Inflammatory macrophage treated with lipopolysaccharide for 4 hours (primary cell): ENCODE measurements around the gene CACNA1H.
"Not testable (repeated sequence)": the region's sequence is repeated elsewhere in the genome, so short reads cannot be mapped to it uniquely, and the experiment has no call there.

Source experiments
- DNase-seq: peaks from one replicate; pipeline ENCODE4 v3.0.0-alpha.2; 2020

CACNA1H gene

DNA sequence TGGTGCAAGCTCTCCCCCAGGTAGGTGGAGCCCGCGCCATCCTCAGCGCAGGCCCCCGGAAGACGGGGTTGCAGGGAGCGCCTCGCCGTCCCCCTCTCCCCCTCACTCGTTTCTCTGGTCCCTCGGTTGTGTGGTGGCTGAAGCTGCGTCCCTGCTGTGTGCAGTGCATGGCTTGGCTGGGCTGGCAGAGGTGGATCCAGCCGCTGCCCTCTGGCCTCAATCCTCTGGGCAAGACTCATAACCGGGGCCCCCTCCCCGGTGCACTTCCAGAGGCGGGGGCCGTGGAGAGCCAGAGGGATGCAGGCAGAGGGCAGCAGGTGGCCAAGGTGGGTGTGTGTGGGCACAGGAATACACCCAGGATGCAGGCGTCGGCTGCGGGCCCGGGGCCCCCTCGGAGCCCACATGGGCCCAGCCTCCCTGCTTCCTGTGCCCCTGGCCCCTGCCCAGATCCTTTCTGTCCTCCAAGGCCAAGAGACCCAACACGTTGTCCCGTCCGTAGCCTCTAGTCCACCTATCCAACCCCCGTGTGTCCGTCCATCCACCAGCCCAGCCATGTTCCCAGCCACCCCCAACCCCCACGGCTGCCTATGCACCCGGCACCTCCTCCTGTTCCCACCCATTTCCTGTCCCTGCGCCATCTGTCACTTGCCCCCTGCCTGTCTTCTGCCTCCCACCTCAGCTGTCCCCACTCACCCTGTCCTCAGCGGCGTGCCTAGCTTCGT, 62.8 kb downstream of the CACNA1H start:
- no peak for DNase-seq

DNA sequence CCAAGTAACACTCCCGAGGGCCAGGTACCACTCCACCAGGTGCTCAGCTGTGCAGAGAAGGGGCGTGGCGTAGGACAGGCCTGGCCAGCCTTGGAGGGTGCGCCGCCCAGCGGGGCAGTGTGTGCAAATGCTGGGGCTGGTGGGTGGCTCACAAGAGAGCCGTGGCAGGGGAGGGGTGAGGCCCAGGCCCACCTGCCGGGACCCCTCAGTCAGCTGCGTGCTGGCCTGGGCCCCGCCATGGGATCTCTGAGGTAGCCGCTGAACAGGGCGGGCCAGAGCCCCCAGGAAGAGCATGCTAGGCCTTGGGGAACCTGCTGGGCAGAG, 63.4 kb downstream of the CACNA1H start:
- DNase-seq = no peak

DNA sequence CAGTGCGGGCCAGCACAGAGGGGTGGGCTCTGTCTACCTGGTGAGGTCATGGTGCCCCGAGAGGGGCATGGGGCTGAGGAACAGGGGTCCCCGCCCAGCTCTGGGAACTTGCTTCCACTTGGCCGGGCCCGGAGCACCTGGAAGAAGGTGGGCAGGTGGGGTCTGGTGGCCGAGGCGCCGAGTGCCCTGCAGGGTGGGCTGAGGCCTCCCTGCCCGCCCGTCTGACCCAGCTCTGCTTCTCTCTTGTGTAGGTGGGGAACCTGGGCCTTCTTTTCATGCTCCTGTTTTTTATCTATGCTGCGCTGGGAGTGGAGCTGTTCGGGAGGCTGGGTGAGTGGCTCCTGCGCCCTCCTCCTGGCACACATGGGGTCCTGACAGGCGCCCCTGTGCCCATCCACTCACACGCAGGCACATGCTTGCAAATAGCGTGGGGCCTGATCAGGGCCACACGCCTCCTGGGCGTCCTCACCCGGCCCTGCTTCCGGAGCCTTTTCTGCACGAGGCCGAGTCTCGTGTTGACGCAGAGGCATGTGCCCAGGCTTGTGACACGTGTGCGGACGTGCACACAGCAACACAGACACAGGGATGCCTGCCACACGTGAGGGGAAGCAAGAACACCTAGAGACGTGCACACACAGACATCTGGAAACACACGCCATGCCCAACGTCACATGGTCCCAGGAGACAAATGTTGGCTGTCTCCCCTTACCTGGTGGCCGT, 63.9 kb downstream of the CACNA1H start:
- no peak for DNase-seq

DNA sequence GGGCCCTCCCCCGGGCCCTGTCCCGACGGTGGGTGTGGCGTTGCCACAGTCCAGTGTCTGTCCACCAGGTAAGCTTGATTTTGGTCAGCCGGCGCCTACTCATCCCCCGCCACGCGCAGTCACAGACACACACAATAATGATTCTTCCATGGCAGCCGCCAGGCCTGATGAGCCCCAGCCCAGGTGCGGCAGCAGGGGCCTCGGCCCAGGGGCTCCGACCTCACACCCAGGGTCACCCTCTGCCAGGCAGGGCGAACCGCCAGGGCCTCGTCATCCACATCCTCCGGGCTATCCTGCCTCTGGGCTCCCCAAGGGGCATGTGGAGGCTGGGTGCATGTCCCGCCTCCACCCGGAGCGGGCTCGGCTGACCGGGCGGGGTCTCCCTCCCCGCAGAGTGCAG, 64.6 kb downstream of the CACNA1H start:
- no peak for DNase-seq

DNA sequence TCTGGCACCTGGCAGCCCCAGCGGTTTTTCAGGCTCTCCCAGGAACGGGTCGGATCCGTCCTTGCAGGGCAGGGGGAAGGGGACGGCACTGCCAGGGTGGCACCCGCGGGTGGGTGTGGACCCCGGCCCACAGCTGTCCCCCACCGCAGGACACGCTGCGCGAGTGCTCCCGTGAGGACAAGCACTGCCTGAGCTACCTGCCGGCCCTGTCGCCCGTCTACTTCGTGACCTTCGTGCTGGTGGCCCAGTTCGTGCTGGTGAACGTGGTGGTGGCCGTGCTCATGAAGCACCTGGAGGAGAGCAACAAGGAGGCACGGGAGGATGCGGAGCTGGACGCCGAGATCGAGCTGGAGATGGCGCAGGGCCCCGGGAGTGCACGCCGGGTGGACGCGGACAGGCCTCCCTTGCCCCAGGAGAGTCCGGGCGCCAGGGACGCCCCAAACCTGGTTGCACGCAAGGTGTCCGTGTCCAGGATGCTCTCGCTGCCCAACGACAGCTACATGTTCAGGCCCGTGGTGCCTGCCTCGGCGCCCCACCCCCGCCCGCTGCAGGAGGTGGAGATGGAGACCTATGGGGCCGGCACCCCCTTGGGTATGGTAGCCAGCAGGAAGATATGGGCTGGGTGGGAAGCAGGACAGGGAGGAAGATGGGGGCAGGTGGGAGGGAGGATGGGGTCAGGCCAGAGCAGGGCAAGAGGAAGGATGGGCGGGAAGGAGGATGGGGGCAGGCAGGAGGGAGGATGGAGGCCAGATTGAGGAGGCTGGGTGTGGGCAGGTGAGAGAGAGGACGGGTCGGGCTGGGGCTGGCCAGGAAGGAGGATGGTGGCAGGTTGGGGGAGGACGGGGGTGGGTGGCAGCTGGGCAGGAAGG, 65.4 kb downstream of the CACNA1H start:
- no peak for DNase-seq

DNA sequence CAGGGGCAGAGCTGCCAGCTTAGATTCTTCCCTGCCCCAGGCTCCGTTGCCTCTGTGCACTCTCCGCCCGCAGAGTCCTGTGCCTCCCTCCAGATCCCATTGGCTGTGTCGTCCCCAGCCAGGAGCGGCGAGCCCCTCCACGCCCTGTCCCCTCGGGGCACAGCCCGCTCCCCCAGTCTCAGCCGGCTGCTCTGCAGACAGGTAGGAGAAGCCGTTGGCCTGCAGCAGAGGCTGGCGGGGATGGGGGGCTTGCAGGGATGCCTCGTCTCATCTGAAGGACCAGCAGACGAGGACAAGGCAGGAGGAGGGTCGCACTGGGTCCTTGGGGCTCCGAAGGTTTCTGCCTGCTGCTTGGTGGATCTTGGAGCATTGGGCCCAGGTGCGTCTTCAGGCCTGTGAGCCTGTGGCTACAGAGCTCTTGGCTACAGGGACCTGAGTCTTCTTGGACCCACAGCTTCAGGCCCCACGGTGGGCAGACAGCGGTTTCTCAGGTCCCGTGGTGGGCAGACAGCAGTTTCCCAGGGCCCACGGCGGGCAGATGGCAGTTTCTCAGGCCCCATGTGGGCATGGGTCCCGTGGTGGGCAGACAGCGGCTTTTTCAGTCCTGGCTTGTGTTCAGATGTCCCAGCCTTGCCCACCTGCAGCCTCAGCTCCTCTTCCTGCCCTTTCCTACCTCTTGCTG, 66.2 kb downstream of the CACNA1H start:
- DNase-seq = no peak

DNA sequence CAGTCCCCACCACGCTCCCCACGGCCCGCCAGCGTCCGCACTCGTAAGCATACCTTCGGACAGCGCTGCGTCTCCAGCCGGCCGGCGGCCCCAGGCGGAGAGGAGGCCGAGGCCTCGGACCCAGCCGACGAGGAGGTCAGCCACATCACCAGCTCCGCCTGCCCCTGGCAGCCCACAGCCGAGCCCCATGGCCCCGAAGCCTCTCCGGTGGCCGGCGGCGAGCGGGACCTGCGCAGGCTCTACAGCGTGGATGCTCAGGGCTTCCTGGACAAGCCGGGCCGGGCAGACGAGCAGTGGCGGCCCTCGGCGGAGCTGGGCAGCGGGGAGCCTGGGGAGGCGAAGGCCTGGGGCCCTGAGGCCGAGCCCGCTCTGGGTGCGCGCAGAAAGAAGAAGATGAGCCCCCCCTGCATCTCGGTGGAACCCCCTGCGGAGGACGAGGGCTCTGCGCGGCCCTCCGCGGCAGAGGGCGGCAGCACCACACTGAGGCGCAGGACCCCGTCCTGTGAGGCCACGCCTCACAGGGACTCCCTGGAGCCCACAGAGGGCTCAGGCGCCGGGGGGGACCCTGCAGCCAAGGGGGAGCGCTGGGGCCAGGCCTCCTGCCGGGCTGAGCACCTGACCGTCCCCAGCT, 67.3 kb downstream of the CACNA1H start:
- DNase-seq = no peak

DNA sequence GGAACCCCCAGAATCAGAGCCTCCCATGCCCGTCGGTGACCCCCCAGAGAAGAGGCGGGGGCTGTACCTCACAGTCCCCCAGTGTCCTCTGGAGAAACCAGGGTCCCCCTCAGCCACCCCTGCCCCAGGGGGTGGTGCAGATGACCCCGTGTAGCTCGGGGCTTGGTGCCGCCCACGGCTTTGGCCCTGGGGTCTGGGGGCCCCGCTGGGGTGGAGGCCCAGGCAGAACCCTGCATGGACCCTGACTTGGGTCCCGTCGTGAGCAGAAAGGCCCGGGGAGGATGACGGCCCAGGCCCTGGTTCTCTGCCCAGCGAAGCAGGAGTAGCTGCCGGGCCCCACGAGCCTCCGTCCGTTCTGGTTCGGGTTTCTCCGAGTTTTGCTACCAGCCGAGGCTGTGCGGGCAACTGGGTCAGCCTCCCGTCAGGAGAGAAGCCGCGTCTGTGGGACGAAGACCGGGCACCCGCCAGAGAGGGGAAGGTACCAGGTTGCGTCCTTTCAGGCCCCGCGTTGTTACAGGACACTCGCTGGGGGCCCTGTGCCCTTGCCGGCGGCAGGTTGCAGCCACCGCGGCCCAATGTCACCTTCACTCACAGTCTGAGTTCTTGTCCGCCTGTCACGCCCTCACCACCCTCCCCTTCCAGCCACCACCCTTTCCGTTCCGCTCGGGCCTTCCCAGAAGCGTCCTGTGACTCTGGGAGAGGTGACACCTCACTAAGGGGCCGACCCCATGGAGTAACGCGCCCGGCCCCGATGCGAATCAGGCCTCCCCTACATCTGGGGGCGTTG, 68.1 kb downstream of the CACNA1H start:
- no peak for DNase-seq

DNA sequence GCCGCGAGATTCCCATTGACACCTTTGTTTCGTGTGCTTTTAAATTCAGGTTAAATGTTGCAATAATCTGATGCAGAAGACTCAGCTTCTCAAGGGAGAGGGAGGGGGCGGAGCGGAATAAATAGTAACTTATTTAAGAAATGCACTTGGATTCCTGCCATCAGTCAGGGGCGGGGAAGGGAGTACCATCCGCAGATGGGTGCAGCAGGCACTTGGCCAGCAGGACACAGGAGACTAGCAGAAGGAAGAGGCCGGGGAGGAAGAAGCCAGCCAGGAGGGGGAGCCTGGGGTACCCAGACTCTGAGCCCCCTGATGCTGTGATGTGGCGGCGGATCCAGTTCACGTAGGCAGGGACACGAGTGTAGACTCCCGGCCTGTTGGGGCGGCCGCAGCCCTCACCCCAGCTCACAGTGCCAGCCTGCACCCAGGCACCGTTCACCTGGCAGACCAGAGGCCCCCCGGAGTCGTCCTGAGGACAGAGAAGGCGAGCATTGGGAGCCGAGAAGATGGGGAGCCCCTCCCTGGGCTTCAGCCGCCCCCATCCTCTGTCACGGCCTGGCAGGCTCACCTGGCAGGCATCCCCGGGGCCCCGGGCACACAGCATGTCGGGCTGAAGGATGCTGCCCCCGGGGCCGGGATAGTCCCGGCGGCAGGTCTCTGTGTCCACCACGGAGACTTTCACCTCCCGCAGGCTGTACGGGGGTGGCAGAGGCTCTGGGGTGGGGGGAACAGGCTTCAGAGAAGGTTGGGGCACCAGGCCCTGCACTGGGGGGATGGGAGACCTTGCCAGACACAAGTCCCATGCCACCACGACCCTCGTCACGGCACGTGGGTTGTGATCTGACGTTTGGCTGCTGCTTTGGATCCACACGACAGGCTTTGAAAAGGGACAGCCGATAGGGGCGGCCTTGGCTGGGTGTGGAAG, 69.0 kb downstream of the CACNA1H start:
- no peak for DNase-seq

DNA sequence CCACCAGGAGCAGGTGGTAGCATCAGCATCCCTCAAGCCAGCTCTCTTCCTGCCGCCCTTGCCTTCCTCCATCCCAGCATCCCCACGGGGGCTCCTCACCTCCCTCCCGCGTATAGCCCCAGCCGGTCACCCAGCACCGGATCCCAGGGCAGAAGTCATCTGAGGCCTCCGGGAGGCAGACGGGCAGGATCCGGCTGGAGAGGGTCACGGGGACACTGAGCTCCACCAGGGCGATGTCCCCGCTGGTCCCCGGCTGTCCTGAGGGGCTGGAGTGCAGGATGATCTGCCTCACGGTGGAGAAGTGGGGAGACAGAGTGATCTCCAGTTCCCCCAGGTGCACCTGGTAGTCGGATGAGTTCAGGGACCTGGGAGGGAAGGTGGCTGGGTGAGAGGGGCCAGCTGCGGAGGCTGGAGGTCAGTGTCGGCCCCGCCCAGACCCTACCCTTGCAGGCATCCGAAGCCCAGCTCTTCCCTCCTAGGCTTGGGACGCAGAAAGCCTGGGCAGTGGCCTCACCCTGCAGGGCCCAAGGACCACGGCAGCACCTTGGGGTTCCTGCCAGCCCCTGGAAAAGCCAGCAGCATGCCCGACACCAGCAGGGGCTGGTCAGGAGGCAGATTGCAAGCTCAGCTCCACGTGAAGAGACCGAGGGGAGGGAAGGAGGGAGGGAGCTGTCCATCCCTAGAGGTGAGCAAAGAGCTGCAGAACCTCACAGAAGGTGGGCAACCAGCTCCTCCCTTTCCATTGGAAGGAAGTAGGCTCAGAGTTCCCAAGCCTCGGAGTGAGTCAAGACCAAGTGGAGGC, 69.8 kb downstream of the CACNA1H start:
- no peak for DNase-seq

DNA sequence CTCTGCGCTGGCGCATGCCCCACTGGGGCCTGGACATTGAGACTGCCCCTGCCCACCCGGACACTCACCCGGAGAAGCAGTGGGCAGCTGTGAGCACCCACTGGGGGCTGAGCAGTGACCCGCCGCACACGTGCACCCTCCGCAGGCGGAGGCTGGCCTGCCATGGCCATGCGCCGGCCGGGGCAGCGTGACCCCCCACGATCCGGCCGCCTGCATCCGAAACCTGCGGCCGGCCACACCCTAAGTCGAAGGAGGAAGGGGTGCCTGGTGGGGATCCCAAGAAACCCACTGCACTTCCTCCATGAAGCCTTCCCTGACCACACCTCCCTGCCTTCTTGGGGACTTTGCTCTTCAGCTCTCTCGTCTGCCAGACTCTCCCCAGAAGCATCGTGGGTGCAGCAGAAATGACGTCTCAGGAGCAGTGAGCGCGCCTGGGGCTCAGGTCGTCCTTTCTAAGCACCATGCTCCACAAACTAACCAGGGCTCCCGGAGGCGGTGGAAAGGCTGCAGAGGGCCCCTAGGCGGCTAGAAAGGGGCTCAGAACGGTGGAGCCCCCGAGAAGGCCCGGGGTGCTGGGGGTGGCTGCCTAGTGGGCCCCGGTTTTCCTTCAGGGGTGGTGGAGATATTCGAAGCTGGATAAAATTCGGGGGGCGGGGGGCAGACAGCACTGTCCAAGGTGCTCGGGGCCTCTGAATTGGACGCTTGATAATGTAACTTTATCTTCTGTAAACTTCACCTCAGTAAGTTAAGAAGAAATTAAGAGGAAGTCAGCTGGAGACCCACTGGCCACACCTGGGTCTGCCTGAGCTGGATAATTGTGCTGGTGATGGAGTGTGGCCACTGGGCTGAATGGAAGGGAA, 70.7 kb downstream of the CACNA1H start:
- no peak for DNase-seq

DNA sequence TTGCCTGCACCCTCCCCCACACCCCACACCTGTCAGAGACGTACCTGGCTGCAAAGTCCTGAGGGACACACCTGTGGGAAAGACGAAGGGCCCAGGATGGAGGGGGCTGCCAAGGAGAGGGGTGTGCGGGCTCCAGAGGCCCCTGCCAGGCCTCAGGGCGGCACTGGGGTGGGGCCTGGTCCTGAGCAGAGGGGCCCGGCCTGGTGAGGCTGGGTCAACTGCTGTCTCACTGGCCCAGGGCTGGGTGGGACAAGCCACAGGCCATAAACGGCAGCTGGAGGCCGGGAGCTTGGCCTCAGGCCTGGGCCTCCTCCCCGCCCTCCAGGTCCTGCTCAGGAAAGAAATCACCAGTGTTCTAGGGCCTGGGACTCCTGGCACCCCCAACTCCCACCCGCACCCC, 71.7 kb downstream of the CACNA1H start:
- DNase-seq = no peak

DNA sequence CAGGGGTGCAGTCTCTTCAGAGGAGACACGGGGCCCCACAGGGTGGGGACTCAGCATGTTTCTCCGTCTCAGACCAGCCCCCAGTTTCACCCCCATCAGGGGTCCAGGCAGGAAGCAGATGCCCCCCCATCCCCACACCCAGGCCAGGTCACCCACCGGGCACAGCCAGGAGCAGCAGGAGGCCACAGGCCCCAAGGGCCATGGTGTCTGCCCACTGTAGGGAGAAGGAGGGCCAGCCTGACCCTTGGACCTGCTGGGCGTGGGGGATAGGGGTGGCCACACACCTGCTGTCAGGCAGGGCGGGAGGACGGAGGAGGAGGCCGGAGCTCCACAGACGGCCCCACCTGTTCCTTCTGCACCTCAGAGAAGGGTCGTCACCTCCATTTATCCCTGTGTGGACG, 72.1 kb downstream of the CACNA1H start, which contains the start of gene TPSG1:
Gene TPSG1 (minus strand): TSS at position 218 of the 401 bp plus-strand sequence. CDS start 16 bp downstream, at position 202.
- DNase-seq = no peak

DNA sequence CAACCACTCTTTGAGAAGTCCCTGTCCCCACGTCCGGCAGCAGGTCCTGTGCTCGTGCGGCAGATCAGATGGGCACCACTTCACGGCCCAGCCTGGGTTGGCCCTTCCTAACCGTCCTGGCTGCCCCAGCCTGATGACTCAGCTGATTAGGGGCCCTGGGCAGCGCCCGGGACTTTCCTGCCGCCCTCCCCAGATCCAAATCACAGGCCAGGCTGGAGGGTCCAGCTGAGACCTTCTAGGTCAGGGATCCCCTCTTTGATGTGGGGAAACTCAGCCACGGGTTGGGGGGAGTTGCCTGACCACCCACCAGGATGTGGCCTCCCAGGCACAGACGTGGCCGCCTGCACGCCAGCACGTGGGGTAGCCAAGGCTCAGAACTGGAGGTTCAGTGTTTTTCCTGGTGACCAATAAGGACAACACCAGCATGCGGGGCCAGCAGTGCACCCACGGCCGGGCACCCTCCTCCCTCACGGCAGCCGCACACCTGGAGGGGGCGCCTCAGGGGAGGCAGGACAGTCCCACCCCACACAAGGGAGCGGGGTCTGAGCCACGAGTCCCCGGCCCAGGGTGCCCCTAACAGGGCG, 72.9 kb downstream of the CACNA1H start:
- DNase-seq = not testable (repeated sequence)

DNA sequence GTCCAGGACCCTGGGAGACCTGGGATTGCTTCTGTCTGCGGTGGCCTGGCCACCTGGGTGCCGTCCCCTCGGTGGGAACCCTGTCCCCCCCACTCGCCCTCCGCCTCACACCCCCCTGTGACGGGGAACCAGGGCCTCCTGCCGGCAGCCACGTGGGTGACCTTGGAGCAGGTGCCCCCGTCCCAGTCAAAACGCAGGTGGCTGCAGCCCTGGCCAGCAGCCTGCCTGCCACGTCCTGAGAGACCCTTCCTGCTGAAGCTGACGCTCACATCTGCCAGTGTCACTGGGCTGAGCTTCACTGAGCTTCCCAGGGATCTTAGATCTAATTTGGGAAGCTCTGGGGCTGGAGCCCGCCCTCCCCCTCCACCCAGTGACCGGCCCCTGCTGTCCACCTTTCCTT, 73.8 kb downstream of the CACNA1H start:
- DNase-seq = not testable (repeated sequence)

DNA sequence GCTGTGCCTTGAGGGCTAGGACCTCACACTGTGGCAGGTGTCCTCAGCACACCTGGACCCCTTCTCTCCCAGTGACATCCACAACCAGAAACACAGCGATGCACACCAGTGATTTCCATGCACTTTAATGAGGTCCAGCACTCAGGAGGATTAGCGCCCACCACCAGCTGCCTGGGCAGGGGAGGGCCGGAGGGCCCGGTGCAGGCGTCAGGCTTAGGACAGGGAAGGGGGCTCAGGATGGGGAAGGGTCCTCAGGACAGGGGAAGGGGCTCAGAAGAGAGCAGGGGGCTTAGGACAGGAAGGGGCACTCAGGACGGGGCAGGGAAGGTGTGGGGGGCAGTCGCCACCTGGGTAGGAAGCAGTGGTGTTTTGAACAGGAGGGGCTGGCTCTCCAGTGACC, 75.3 kb downstream of the CACNA1H start:
- DNase-seq = not testable (repeated sequence)

DNA sequence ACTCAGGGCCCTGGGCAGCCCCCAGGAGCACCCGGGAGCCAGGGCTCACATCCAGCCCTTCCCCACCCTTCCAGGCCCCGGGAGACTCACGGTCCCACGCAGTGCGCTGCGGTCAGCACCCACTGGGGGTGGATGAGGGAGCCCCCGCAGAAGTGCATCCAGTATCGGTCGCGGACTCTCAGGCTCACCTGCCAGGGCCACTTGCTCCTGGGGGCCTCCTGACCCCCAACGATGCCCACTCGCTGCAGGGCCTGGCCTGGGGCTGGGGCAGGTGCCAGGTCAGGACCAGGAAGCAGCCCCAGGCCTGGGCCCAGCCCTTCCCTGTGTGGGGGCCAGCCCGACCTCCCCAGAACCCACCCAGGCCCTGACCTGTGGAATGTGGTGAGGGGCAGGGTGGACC, 76.6 kb downstream of the CACNA1H start:
- DNase-seq = not testable (repeated sequence)

DNA sequence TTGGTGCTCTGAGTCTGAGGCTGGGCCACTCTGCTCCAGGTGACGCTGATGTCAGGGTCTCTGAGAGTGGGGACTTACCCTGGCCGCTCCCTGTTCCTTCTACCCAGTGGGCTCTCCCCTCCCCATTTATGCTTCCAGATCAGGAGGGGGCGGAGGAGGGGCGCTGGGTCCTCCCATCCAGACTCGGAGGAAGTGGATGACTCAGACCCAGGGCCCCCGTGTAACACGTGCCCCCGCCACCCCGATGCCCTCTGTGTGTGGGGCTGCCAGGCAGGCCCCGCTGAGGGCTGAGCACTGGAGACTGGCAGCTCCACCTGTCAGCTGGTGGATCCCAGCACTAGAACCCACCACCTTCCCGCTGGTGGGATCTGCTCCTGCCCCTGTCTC, 77.2 kb downstream of the CACNA1H start, which contains the start of gene TPSB2:
Gene TPSB2 (minus strand): TSS at position 101 of the 387 bp plus-strand sequence. CDS start 233 bp downstream, outside the sequence.
- DNase-seq = not testable (repeated sequence)
